RWPE1 (cell line): ENCODE data around the gene ZNF662.

Source experiments
- CTCF ChIA-PET: fragments of 350-600 bp; sonication (Branson Sonifier 250); formaldehyde crosslinking; extraction: SDS; loops from one replicate; lab custom pipeline; 2021; lab: Yijun Ruan, JAX
- POLR2A ChIA-PET: fragments of 400-600 bp; formaldehyde crosslinking; extraction: SDS; loops from one replicate; lab custom pipeline; 2020; ENCODE audit warnings: antibody characterized with exemption; ENCODE audit not compliant: low non-redundant PET; lab: Yijun Ruan, JAX
- DNase-seq: peaks from one replicate; pipeline ENCODE4 v3.0.0; 2012; ENCODE audit warnings: low spot score
- H3K27ac ChIP-seq: fragments of 450-650 bp; 2 replicates; pipeline ENCODE4 v1.5.1; 2017
- TF ChIP-seq, protein P1 (sequence below): fragments of 450-650 bp; conservative IDR thresholded peaks from 2 replicates; pipeline ENCODE4 v1.5.1; 2017; ENCODE audit warnings: low read depth, mild to moderate bottlenecking

ZNF662 gene

DNA sequence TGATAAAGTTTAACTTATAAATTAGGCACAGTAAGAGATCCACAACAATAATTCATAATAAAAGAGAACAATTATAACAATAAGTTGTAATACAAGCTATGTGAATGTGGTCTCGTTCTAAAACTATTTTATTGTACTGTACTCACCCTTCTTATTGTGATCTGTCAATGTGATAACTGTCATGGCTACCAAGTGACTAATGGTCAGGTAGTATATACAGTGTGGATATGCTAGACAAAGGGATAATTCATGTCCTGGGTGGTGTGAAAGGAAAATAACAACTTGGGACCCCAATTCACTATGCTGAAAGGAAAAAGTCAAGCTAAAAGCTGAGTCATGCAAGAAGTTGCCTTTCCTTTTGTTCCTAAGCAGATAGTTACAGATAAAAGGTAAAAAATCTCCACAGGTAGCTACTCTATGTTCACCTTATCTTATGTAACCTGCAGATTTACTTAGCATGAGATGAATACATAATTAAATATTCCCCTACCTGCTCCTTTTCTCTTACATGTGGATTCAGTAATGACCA lies 19.6 kb upstream of the ZNF662 start:
- CTCF ChIA-PET = no interaction called here
- TF ChIP-seq, protein P1, sequence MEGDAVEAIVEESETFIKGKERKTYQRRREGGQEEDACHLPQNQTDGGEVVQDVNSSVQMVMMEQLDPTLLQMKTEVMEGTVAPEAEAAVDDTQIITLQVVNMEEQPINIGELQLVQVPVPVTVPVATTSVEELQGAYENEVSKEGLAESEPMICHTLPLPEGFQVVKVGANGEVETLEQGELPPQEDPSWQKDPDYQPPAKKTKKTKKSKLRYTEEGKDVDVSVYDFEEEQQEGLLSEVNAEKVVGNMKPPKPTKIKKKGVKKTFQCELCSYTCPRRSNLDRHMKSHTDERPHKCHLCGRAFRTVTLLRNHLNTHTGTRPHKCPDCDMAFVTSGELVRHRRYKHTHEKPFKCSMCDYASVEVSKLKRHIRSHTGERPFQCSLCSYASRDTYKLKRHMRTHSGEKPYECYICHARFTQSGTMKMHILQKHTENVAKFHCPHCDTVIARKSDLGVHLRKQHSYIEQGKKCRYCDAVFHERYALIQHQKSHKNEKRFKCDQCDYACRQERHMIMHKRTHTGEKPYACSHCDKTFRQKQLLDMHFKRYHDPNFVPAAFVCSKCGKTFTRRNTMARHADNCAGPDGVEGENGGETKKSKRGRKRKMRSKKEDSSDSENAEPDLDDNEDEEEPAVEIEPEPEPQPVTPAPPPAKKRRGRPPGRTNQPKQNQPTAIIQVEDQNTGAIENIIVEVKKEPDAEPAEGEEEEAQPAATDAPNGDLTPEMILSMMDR = no peak
- POLR2A ChIA-PET = no interaction called here

GRCh38 chr3:42887084-42887483 lies 18.9 kb upstream of the ZNF662 start:
- DNase-seq = no peak
- TF ChIP-seq, protein P1 = no peak
- no peak overlapping the region for H3K27ac ChIP-seq
- CTCF ChIA-PET = no interaction called here
- POLR2A ChIA-PET = no interaction called here

More for the DNA sequence above, 19.6 kb upstream of the ZNF662 start:
- H3K27ac ChIP-seq = no peak overlapping the region
- no peak for DNase-seq

DNA sequence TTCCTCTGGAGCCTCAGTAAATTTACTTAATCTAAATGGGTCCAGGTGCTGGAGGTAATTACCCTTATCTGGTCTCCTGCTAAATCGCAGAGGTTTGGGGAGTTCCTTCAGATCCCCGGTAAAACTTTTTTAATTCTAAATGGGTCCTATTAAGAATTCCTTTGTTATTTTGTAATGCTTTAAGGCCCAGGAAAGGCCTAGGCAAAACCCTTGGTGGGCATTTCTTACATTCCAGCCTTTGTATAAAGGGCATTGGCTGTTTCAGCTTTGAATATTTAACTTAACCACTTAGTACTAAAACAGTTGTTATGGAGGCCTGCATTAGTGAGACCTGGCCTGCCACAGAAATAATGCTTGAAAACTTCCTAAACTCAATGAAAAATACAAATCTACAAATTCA lies 14.9 kb upstream of the ZNF662 start:
- no peak overlapping the region for H3K27ac ChIP-seq
- ChIA-PET CTCF (no interaction called here), POLR2A (no interaction called here)
- DNase-seq = no peak
- TF ChIP-seq, protein P1 = no peak

- DNase-seq = no peak
- CTCF ChIA-PET = interaction anchor here (0.6 kb wide), 2 partner anchors 28 to 111 kb away, joined by 3 to 4 read pairs; no protein-coding TSS in a partner anchor
- TF ChIP-seq, protein P1 = no peak
- POLR2A ChIA-PET = no interaction called here
- H3K27ac ChIP-seq = no peak overlapping the region
These were observed 13.8 kb upstream of the ZNF662 start for GRCh38 chr3:42892169-42892568.

GRCh38 chr3:42892807-42893206 lies 13.1 kb upstream of the ZNF662 start:
- ChIA-PET CTCF (interaction anchor here (0.6 kb wide), 1 partner anchor 27 kb away, joined by 3 read pairs; no protein-coding TSS in a partner anchor), POLR2A (no interaction called here)
- TF ChIP-seq, protein P1 = no peak

DNA sequence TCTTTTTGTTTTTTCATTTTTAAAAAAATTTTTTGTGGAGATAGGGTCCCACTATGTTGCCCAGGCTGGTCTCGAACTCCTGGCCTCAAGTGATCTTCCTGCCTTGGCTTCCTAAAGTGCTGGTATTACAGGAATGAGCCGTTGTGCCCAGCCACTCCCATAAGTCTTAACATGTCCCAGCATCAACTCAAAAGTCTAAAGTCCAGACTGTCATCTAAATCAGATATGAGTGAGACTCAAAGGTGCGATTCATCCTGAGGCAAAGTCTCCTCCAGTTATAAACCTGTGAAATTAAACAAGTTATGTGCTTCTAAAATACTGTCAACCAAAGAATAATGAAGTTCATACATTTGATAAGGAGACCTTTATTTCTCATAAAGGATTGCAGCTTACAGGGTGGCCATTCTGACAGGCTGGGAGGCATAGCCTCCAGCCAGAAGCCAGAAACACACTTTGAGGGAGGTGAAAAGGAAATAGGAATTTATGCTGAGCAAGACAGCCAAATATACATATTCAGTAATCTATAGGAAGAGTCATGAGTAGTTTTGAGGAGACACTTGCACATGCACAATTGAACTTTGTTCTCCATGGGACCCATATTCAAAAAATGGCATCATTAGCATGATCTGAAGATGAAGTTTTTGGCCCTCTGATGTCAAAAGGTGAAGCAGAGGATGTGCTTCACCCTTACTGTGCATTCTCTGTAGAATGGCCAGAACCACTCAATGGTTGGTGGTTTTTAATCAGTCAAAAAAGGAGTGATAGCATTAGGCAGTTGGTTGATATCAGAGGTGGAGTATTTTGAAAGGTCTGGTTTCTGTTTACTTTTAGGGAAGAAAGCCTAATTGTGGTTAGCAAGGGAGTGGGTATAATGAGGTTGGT lies 11.0 kb upstream of the ZNF662 start:
- no peak overlapping the region for H3K27ac ChIP-seq
- TF ChIP-seq, protein P1 = no peak
- CTCF ChIA-PET = no interaction called here
- POLR2A ChIA-PET = no interaction called here
- DNase-seq = no peak

More at GRCh38 chr3:42892807-42893206, 13.1 kb upstream of the ZNF662 start:
- DNase-seq = no peak
- no peak overlapping the region for H3K27ac ChIP-seq
